PC-3 (cell line): ENCODE data around the gene BIVM. TPM values are rescaled to one million over a fixed set of nuclear protein-coding genes. Genes with fewer than 3 reads are reported as not detected.
A peak's percentile ranks its signal among the peaks of the same experiment; 100 is the strongest.

ENCODE experiments used
- ATAC-seq: fragments of 200-7000 bp; cut with Tn5 transposase; 2 replicates; pipeline ENCODE4 v1.9.1; 2020; ENCODE audit warnings: mild to moderate bottlenecking, moderate library complexity
- BruUV-seq: library from RNA; stranded (reverse); fragments of 400-500 nt; replicated peaks from 2 replicates; lab custom pipeline; 2021; lab: Mats Ljungman, UMichigan
- CTCF ChIA-PET: fragments of 300-600 bp; sonication (Branson Sonifier 250); formaldehyde crosslinking; loops from one replicate; lab custom pipeline; 2022; ENCODE audit warnings: antibody characterized with exemption; lab: Charles Lee
- POLR2A ChIA-PET: fragments of 300-600 bp; sonication (Branson Sonifier 250); formaldehyde crosslinking; loops from one replicate; lab custom pipeline; 2022; ENCODE audit warnings: antibody characterized with exemption; ENCODE audit not compliant: unreplicated experiment; lab: Charles Lee
- DNase-seq: peaks from one replicate; pipeline ENCODE4 v3.0.0-alpha.2; 2015
- H2AFZ ChIP-seq: fragments of 300-600 bp; sonication (generic); 2 replicates; pipeline ENCODE4 v1.6.0; 2016; ENCODE audit warnings: antibody characterized with exemption, low read length
- H3F3A ChIP-seq: fragments of 300-600 bp; sonication (generic); one replicate; pipeline ENCODE4 v1.6.0; 2017; ENCODE audit warnings: antibody characterized with exemption, low read length, control low read depth, mild to moderate bottlenecking; ENCODE audit not compliant: unreplicated experiment
- H3K27ac ChIP-seq: fragments of 300-600 bp; sonication (generic); 2 replicates; pipeline ENCODE4 v1.5.1; 2016; ENCODE audit warnings: mild to moderate bottlenecking, low read length
- H3K27me3 ChIP-seq: fragments of 300-600 bp; sonication (generic); 2 replicates; pipeline ENCODE4 v1.6.1; 2016; ENCODE audit warnings: low read length, mixed read lengths
- H3K36me3 ChIP-seq: fragments of 300-600 bp; sonication (generic); 2 replicates; pipeline ENCODE4 v1.6.1; 2016; ENCODE audit warnings: low read depth, mixed run types, low read length, mixed read lengths
- H3K4me1 ChIP-seq: fragments of 300-600 bp; sonication (generic); 2 replicates; pipeline ENCODE4 v1.5.1; 2016; ENCODE audit warnings: low read length; ENCODE audit not compliant: insufficient read depth
- H3K4me2 ChIP-seq: fragments of 300-600 bp; sonication (generic); 2 replicates; pipeline ENCODE4 v1.6.0; 2016; ENCODE audit warnings: low read length
- H3K4me3 ChIP-seq: fragments of 300-600 bp; sonication (generic); 2 replicates; pipeline ENCODE4 v1.5.1; 2016; ENCODE audit warnings: mild to moderate bottlenecking, low read length, mixed read lengths
- H3K79me2 ChIP-seq: fragments of 300-600 bp; sonication (generic); 2 replicates; pipeline ENCODE4 v1.6.1; 2017; ENCODE audit warnings: low read length, mixed read lengths
- H3K9ac ChIP-seq: fragments of 300-600 bp; sonication (generic); 2 replicates; pipeline ENCODE4 v1.6.0; 2016; ENCODE audit warnings: mild to moderate bottlenecking, low read length
- H3K9me2 ChIP-seq: fragments of 300-600 bp; sonication (generic); replicated peaks from 2 replicates; pipeline ENCODE4 v1.6.1; 2016; ENCODE audit warnings: mixed run types, low read length, mixed read lengths
- H3K9me3 ChIP-seq: fragments of 300-600 bp; sonication (generic); 2 replicates; pipeline ENCODE4 v1.6.1; 2016; ENCODE audit warnings: low read length, mixed read lengths
- H4K20me1 ChIP-seq: fragments of 300-600 bp; sonication (generic); 2 replicates; pipeline ENCODE4 v1.6.1; 2016; ENCODE audit warnings: low read length, mixed read lengths
- CTCF ChIP-seq: fragments of 300-600 bp; sonication (generic); conservative IDR thresholded peaks from 2 replicates; pipeline ENCODE4 v1.5.1; 2017; ENCODE audit warnings: antibody characterized with exemption, low read depth, mild to moderate bottlenecking, low read length
- EZH2 ChIP-seq: fragments of 300-600 bp; sonication (generic); IDR thresholded peaks from one replicate; pipeline ENCODE4 v1.6.1; 2017; ENCODE audit warnings: antibody characterized with exemption, mild to moderate bottlenecking, low read length; ENCODE audit not compliant: unreplicated experiment
- EZH2phosphoT487 ChIP-seq: fragments of 300-600 bp; sonication (generic); IDR thresholded peaks from 2 replicates; pipeline ENCODE4 v1.6.1; 2018; ENCODE audit warnings: mild to moderate bottlenecking, antibody characterized with exemption, low read length, borderline replicate concordance
- intact Hi-C: fragments of 100-400 bp; cut with micrococcal nuclease; formaldehyde crosslinking; loops from 2 replicates; pipeline ENCODE4 v1.9.0; 2023
- total RNA-seq: library from RNA; depleted of rRNA; stranded (reverse); fragments of >200 nt; gene quantifications from 2 replicates; pipeline ENCODE4 v1.2.3, GENCODE V29; 2014

The BIVM gene
- total RNA-seq, 1 experiment from 2014 or later = 6.7 TPM

- H3K27ac ChIP-seq = no peak overlapping the region
- no peaks in the 10 kb centered on the region for H3K4me1 ChIP-seq
- H3K9me3 ChIP-seq = no peaks in the 10 kb centered on the region
- no peaks in the 10 kb centered on the region for H3K79me2 ChIP-seq
- no peaks in the 10 kb centered on the region for H3F3A ChIP-seq
- TF ChIP-seq CTCF (no peak), EZH2phosphoT487 (no peak), EZH2 (no peak)
- BruUV-seq = no TSS peak
- no peak for DNase-seq
- ATAC-seq = peak; percentile 56
- intact Hi-C loops = no loop called here
- ChIA-PET CTCF (no interaction called here), POLR2A (no interaction called here)
- no peaks in the 10 kb centered on the region for H4K20me1 ChIP-seq
- H3K4me2 ChIP-seq = no peak overlapping the region
- H3K9me2 ChIP-seq = no peaks in the 10 kb centered on the region
- H3K4me3 ChIP-seq = no peak overlapping the region
- no peaks in the 10 kb centered on the region for H3K27me3 ChIP-seq
- H3K36me3 ChIP-seq = no peaks in the 10 kb centered on the region
- no peak overlapping the region for H2AFZ ChIP-seq
- no peak overlapping the region for H3K9ac ChIP-seq
Measured at GRCh38 chr13:102838982-102839381, 40.1 kb downstream of the BIVM start.

GRCh38 chr13:102839462-102839861 is 40.5 kb downstream of the BIVM start:
- no TSS peak for BruUV-seq
- no peak overlapping the region for H3K4me2 ChIP-seq
- H3K4me1 ChIP-seq = no peaks in the 10 kb centered on the region
- CTCF ChIA-PET = no interaction called here
- no peak overlapping the region for H3K27ac ChIP-seq
- no peak overlapping the region for H2AFZ ChIP-seq
- H3K36me3 ChIP-seq = no peaks in the 10 kb centered on the region
- H3K9ac ChIP-seq = no peak overlapping the region
- H3K27me3 ChIP-seq = no peaks in the 10 kb centered on the region
- no peak for ATAC-seq
- DNase-seq = no peak
- no peaks in the 10 kb centered on the region for H3K9me3 ChIP-seq
- POLR2A ChIA-PET = no interaction called here
- H3K79me2 ChIP-seq = no peaks in the 10 kb centered on the region
- H4K20me1 ChIP-seq = no peaks in the 10 kb centered on the region
- intact Hi-C loops = no loop called here
- TF ChIP-seq CTCF (no peak), EZH2 (no peak), EZH2phosphoT487 (no peak)
- no peaks in the 10 kb centered on the region for H3F3A ChIP-seq
- H3K4me3 ChIP-seq = no peak overlapping the region
- H3K9me2 ChIP-seq = no peaks in the 10 kb centered on the region

- Histone ChIP-seq H4K20me1 (no peaks in the 10 kb centered on the region), H3K36me3 (no peaks in the 10 kb centered on the region), H3K79me2 (peaks cover 32% of the 10 kb centered on the region), H3K9ac (peak overlapping the region; percentile 82), H3K9me2 (no peaks in the 10 kb centered on the region), H3F3A (no peaks in the 10 kb centered on the region), H3K9me3 (no peaks in the 10 kb centered on the region), H3K27me3 (no peaks in the 10 kb centered on the region), H2AFZ (peak overlapping the region; percentile 93), H3K4me3 (peak overlapping the region; percentile 95), H3K4me2 (peak overlapping the region; percentile 89), H3K27ac (peak overlapping the region; percentile 74), H3K4me1 (0 out of 2 replicates have a peak, but pooled peaks cover 6% of the 10 kb centered on the region)
- ATAC-seq (peak; percentile 19), DNase-seq (no peak)
- CTCF ChIA-PET = no interaction called here
- POLR2A ChIA-PET = interaction anchor here (0.6 to 0.9 kb wide), 3 partner anchors 126 to 249 kb away, joined by 3 to 6 read pairs (median 5); no protein-coding TSS in a partner anchor
- TF ChIP-seq EZH2phosphoT487 (no peak), EZH2 (no peak), CTCF (no peak)
- TSS peak; percentile 91 for BruUV-seq
- intact Hi-C loops = no loop called here
Measured at GRCh38 chr13:102845289-102845629, 46.3 kb downstream of the BIVM start.
